Measurements from ENCODE around the gene TMEM150B.

DNA sequence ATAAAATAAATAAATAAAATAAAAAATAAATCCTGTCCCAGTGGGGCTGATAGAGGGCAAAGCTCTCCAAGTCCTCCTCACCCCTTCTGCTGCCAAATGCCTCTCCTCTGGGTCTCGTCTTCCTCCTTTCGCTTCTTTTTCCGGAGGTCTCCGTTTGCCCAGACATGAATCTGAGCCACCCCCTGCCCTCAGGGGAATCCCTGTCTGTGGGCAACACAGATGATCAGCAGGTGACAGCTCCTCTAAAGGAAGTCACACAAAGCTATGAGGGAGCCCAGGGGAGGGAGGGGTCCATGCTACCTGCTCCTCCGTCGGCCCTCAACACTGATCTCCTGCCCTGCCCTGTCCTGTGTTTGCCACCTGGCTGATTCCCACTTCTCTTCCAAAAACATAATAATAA is 479 bp downstream of the TMEM150B start:
- TF ChIP-seq POLR2A (IDR thresholded peaks at IDR 0.05; ENCODE audit: low read length) (no peak), GATA1 (IDR thresholded peaks at IDR 0.05; ENCODE audit: low read depth, low read length) (no peak)
